Testis (tissue), 2 donors: Measurements from ENCODE around the gene TP53AIP1.

ENCODE experiments used
- CTCF ChIP-seq, 3 experiments: fragments of 450-650 bp in 2 of 3; fragments of 200-600 bp in 1 of 3; sonication (generic) in 1 of 3; IDR thresholded peaks; one replicate each; pipeline ENCODE4 v1.5.1; 2016 to 2019; ENCODE audit warnings: antibody characterized with exemption in 3 of 3, mild to moderate bottlenecking in 2 of 3, moderate library complexity in 1 of 3
- POLR2A ChIP-seq: fragments of 450-650 bp; IDR thresholded peaks from one replicate; pipeline ENCODE4 v1.6.1; 2017; ENCODE audit warnings: antibody characterized with exemption, mild to moderate bottlenecking, moderate library complexity

DNA sequence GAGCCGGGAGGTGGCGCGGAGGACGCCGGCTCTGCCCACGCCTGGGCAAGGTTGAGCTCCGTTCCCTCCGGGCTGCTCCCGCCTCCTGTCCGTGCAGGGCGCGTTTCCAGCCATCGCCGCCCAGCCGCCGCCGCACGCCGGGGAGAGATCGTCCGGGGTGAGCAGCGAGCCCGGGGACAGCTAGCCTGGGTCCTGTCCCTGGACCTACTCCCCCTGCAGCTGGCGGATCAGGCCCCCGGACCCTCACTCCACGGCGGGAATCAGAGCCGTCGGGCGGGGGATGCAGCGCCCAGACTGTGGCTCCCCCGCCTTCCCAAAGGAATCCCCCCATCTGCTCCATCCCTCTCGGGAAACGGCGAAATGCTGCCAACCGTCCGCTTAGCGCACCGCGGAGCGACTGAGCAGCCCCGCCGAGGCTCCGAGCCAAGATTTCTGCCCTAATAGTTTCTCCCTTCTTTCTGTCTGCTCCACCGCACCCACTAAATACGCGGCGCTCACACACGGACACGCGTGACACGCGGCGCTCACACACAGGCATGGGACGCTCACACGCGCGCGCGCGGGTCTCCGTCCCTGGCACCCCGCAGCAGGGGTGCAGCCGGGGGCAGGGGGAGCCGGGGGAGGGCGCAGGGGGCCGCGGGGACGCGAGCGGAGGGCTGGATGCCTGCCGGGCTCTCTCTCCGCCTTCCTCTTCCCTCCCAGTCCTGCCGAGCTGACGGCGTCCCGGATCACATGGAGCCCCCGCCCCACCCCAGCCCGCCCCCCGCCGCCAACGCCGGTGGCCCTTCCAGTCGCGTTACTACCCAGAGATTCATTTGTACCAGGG is 51.9 kb downstream of the TP53AIP1 start, which contains the start of gene KCNJ5:
- TF ChIP-seq POLR2A = no peak
- no peak for TF ChIP-seq CTCF (IDR thresholded peaks at IDR 0.05)
